GM21529 (cell line): ENCODE measurements around the gene SH3RF3.

Experiments
- ATAC-seq: cut with Tn5 transposase; IDR thresholded peaks from one replicate; pipeline ENCODE4 v1.9.1; 2021; ENCODE audit not compliant: unreplicated experiment

SH3RF3 gene

GRCh38 chr2:109322641-109323040, 193.6 kb downstream of the SH3RF3 start:
- no peak for ATAC-seq

DNA sequence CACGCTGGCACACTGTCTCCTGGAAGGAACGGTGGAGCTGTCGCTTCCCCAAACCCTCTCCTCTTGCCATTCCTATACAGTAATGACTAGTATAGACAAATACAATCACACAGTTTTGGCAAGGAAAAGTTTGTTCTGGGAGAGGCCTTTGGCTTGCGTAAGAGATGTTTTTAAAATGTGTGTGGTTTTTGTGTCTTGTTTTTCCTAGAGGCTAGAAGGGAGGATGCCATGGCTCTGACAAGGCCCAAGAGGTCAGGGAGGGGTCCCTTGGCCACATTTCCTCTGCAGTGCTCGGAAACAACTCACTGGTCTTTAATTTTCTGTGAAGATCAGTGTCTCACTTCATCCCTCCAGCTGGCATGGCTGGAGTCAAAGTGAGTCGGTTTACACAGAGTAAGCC, 195.9 kb downstream of the SH3RF3 start:
- no peak for ATAC-seq

DNA sequence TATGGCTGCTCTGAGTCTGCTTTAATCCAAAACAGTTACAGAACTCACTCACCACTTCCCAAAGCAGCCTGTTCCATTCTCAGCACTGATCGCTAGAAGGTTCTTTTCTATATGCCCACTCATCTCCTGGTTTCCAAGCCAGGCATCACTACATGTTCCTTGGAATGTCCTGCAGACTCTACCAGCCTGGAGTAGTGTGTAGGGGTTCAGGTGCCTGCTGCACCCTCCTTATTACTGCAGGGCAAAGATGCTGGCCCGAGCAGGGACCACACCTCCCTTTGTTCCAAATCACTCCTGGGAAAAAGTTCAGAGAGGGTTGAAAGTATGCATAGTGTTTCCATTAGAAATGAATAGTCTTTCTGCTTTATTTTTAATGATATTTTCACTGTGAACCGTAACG, 196.6 kb downstream of the SH3RF3 start:
- ATAC-seq, result no peak

- no peak for ATAC-seq
These were observed 197.3 kb downstream of the SH3RF3 start for GRCh38 chr2:109326306-109326705.

GRCh38 chr2:109330056-109330455, 201.1 kb downstream of the SH3RF3 start:
- no peak for ATAC-seq

- ATAC-seq, result no peak
These were observed 202.1 kb downstream of the SH3RF3 start for GRCh38 chr2:109331081-109331480.

GRCh38 chr2:109331896-109332848, 203.2 kb downstream of the SH3RF3 start:
- no peak for ATAC-seq

DNA sequence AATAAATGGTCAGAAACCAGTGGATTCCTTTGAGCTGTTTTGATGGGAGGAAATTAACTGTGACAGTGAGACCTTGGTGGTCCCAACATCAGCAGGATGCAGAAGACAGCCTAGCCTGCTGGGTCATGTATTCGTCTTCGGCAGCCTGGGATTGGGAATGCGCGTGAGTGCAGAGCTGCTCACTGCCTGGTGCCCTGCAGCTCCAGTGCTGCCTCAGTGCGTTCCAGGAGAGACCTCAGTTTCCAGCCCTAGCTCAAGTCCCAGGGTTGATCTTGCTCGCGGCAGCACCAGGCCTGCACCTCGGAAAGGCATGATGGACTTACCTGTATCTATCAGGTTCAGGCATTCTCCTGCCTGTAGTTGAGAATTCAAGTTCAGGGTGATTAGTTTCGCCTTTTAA, 203.9 kb downstream of the SH3RF3 start:
- ATAC-seq, result no peak

GRCh38 chr2:109333414-109334210, 204.6 kb downstream of the SH3RF3 start:
- ATAC-seq, result no peak

DNA sequence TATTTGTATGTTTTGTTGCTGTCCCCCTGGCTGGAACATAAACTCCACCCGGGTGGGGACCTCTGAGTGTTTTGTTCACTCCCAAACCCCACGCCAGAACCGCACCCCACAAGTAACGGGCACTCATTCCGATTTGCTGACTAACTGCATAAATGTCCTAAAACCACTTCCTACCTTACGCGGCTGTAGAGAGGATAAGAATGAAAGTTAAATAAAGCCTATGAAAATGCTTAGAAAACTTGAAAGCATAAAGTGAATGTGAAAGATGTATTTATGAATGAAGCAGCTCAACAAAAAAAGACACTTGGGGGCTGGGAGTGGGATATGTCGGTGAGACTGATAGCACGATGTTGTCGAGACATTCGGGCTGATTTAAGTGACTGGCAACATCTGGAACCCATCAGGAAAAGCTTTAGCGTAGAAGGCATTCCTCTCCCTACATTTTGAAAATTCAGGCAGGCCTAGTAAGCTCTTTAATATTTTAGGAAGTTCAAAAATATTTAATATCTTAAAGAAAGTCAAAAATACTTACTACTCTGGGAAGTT, 206.7 kb downstream of the SH3RF3 start:
- no peak for ATAC-seq

GRCh38 chr2:109336296-109336695, 207.3 kb downstream of the SH3RF3 start:
- no peak for ATAC-seq

DNA sequence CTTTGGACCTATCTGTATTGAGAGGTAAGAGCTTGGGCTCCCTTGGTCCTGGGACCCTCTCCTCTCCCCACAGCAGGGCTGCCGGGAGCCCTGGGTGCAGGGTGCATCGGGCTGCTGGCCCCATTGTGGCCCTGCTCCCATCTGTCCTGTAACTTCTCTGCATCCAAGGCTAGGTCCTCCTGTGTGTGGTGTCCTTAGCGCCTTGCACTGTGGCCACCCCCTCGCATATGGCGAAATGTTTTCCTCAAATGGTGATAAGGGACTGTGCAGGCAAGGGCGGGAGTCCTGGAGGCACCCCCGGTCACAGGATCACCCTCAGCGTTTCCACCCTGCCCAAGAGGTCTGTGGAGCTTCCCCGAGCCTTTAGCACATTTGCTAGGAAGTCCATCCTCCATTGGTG, 208.2 kb downstream of the SH3RF3 start:
- no peak for ATAC-seq

GRCh38 chr2:109339519-109339966, 210.5 kb downstream of the SH3RF3 start:
- ATAC-seq, result no peak

- no peak for ATAC-seq
These were observed 211.4 kb downstream of the SH3RF3 start for GRCh38 chr2:109340381-109340780.

- no peak for ATAC-seq
These were observed 212.6 kb downstream of the SH3RF3 start for GRCh38 chr2:109341355-109342255.

DNA sequence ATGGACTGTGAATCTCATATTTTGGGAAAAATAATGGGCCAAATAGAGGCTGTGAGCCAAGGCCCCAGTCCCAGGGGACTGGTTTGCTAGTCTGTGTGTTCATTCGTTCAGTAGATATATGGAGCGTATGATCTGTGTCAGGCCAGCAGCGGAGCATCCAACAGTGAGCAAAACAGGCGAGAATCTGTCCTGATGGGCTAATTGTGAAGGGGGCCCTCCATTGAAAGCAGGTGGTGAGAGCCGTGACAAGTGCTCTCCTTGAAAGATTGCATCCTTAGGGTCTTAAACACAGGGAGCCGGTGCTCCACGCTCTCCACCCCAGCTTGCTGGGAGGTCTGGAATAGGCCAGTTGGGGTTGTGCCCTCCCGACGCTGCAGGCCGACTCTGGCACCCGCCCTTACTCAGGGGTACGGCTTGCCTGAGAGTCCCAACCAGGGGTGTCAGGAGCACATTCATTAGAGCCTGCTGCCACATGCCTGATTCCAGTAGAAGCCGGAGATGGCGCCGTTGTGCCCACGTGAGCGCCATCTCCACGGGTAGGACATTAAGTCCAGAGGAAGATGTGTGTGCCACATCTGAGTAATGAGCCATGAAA, 213.3 kb downstream of the SH3RF3 start:
- no peak for ATAC-seq

DNA sequence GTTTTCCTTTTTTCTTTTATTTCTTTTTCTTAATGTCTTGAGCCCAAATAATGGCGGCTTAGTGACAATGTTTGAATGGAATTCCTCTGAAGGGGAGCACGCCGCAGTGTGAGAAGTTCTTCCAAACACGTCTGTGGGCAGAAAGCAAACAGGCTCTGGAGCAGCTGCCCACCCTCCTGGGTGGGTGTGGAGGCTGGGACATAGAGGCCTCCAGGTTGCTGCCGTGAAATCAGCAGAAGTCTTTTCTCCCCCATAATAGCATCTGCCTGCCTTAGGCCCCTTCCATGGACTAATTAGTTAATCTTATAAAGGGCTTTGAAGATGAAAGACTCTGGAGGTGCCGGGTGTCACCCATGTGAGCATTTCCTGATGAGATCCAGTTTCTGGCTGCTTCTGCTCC, 213.9 kb downstream of the SH3RF3 start:
- ATAC-seq, result no peak

GRCh38 chr2:109343460-109343859, 214.5 kb downstream of the SH3RF3 start:
- ATAC-seq, result no peak

GRCh38 chr2:109344270-109344805, 215.3 kb downstream of the SH3RF3 start:
- no peak for ATAC-seq

DNA sequence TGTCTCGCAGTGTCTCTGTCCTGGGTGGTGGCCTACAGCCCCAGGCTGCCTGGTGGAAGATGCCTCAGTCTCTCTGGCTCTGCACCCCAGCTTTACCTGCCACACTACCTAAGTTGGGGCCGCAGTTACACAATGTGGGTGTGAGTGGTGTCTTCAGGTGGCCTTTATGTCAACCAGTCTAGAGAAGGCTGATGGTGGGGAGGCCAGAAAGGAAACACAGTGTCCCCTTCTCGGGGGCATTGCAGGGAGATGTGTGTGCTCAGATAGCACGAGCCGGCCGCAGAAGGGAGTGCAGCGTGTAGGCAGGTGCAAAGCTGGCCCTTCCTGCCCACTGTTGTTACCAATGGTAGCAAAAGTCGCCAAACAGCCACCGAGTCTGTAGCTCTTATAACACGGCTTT, 216.1 kb downstream of the SH3RF3 start:
- ATAC-seq, result no peak
